Spleen (tissue), 7 donors: ENCODE data around the gene MBD5.

ENCODE experiments used
- POLR2A ChIP-seq, 3 donors: fragments of 450-650 bp; IDR thresholded peaks; one replicate each; pipeline ENCODE4 v1.5.1; 2017; ENCODE audit warnings: antibody characterized with exemption in 3 of 3, mild to moderate bottlenecking in 1 of 3
- TF ChIP-seq, protein P1 (sequence below), 11 experiments: fragments of 200-600 bp in 7 of 11; fragments of 450-650 bp in 4 of 11; sonication (generic) in 4 of 11; IDR thresholded peaks in 8 of 11; conservative IDR thresholded peaks in 3 of 11; 1 replicate in 7 of 11; 2 replicates in 4 of 11; pipeline versions ENCODE4 v1.4.0 to v1.8.0; 2016 to 2021; ENCODE audit warnings: antibody characterized with exemption in 11 of 11, inconsistent platforms in 4 of 11, mild to moderate bottlenecking in 1 of 11
- donor health status: DM: no; HTN: no; CAD: no; lungs with moderate emphysema.
- donor health status: DM: no; HTN: no; CAD: no.
- donor health status: DM: no; HTN: no; CAD: no.

DNA sequence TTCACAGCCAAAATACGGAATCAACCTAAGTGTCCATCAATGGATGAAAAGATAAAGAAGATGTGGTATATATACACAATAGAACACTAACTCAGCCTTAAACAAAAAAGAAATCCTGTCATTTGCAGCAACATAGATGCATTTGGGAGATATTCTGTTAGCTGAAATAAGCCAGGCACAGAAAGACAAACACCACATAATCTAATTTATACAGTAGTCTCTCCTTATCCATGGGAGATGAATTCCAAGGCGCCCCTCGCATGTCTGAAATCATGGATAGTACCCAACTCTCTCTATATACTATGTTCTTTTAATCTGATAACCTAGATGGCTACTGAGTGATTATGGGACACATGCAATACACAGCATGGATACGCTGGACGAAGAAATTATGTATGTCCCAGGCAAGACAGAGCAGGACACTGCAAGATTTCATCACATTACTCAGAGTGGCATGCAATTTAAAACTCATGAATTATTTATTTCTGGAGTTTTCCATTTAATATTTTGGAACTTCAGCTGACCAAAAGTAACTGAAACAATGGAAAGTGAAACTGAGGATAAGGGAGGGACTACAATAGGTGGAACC lies 39.9 kb upstream of the MBD5 start:
- TF ChIP-seq, protein P1, sequence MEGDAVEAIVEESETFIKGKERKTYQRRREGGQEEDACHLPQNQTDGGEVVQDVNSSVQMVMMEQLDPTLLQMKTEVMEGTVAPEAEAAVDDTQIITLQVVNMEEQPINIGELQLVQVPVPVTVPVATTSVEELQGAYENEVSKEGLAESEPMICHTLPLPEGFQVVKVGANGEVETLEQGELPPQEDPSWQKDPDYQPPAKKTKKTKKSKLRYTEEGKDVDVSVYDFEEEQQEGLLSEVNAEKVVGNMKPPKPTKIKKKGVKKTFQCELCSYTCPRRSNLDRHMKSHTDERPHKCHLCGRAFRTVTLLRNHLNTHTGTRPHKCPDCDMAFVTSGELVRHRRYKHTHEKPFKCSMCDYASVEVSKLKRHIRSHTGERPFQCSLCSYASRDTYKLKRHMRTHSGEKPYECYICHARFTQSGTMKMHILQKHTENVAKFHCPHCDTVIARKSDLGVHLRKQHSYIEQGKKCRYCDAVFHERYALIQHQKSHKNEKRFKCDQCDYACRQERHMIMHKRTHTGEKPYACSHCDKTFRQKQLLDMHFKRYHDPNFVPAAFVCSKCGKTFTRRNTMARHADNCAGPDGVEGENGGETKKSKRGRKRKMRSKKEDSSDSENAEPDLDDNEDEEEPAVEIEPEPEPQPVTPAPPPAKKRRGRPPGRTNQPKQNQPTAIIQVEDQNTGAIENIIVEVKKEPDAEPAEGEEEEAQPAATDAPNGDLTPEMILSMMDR (IDR thresholded peaks at IDR 0.05 in 8 of 11, conservative IDR thresholded peaks at IDR 0.05 in 3 of 11), result no peak
- TF ChIP-seq POLR2A (IDR thresholded peaks at IDR 0.05), result no peak
